Prostate gland (tissue), 2 donors: Measurements from ENCODE around the gene MSANTD1.

Experiments
- POLR2A ChIP-seq: fragments of 450-650 bp; IDR thresholded peaks from one replicate; pipeline ENCODE4 v1.6.1; 2016; ENCODE audit warnings: antibody characterized with exemption, mild to moderate bottlenecking
- TF ChIP-seq, protein P1 (sequence below), 4 experiments: fragments of 200-600 bp in 2 of 4; fragments of 450-650 bp in 2 of 4; sonication (generic) in 2 of 4; IDR thresholded peaks; 1 replicate in 3 of 4; 2 replicates in 1 of 4; pipeline ENCODE4 v1.5.1; 2016 to 2019; ENCODE audit warnings: antibody characterized with exemption in 4 of 4, mild to moderate bottlenecking in 2 of 4, moderate library complexity in 2 of 4

DNA sequence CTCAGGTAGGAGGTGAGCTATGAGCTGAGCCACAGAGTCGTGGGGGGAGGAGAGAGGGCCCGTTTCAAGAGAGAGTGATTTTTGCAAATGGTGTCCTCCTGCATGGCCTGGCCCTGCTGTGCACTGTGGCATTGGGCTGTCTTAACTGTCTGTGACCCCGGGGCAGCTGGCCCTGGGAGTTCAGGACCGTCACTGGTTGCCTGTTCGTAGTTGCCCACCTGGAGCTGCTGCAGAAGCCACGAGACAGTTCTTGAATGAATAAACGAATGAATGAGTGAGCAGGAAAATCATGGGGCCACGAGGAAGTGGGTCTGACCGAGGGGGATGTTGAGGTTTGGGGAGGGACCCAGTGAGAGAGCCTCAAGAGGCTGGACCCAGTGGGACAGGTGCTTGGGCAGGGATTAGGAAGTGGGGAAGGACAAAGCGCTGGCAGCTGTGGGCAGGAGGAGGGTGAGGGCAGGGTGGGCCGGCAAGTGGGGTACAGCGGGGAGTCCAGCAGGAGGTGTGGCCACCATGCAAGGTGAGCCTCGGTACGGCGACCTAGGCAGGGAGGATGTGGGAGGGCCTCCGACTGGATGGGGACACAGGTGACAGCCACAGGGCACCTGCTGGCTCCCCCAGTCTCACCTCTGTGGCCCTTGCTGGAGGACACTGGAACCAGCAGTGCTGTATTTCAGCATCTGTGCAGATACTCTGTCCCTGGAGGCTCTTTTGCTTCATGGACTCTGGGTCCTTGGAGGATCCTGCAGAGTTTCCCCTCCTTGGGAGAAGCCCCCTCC lies 54.0 kb downstream of the MSANTD1 start:
- TF ChIP-seq POLR2A, result no peak
- TF ChIP-seq, protein P1, sequence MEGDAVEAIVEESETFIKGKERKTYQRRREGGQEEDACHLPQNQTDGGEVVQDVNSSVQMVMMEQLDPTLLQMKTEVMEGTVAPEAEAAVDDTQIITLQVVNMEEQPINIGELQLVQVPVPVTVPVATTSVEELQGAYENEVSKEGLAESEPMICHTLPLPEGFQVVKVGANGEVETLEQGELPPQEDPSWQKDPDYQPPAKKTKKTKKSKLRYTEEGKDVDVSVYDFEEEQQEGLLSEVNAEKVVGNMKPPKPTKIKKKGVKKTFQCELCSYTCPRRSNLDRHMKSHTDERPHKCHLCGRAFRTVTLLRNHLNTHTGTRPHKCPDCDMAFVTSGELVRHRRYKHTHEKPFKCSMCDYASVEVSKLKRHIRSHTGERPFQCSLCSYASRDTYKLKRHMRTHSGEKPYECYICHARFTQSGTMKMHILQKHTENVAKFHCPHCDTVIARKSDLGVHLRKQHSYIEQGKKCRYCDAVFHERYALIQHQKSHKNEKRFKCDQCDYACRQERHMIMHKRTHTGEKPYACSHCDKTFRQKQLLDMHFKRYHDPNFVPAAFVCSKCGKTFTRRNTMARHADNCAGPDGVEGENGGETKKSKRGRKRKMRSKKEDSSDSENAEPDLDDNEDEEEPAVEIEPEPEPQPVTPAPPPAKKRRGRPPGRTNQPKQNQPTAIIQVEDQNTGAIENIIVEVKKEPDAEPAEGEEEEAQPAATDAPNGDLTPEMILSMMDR (IDR thresholded peaks at IDR 0.05), result no peak
